SK-N-SH (cell line): ENCODE results near the gene ARHGEF17. TPM values are rescaled to one million over a fixed set of nuclear protein-coding genes. Genes with fewer than 3 reads are reported as not detected.

Source experiments
- CTCF ChIA-PET: fragments of 300-600, 350-600 bp; formaldehyde crosslinking; extraction: SDS; loops from one replicate; lab custom pipeline; 2021; lab: Yijun Ruan, JAX
- POLR2A ChIA-PET: fragments of 350-600 bp; sonication (Branson Sonifier 250); formaldehyde crosslinking; extraction: SDS; loops from one replicate; lab custom pipeline; 2020; ENCODE audit warnings: antibody characterized with exemption, inconsistent platforms; lab: Yijun Ruan, JAX
- DNase-seq: peaks from one replicate; pipeline ENCODE4 v3.0.0; 2012
- H2AFZ ChIP-seq: fragments of 200-600 bp; sonication (generic); 2 replicates; pipeline ENCODE4 v1.8.1; 2016; ENCODE audit warnings: antibody characterized with exemption, mild to moderate bottlenecking, low read depth
- H3F3A ChIP-seq: fragments of 200-600 bp; sonication (generic); replicated peaks from 2 replicates; pipeline ENCODE3; 2016; ENCODE audit warnings: antibody characterized with exemption, mild to moderate bottlenecking; ENCODE audit not compliant: insufficient read depth
- H3K27ac ChIP-seq, 2 experiments: fragments of 200-500 bp in 1 of 2; fragments of 200-600 bp in 1 of 2; sonication (Bioruptor generic) in 1 of 2; sonication (generic), shearing (Covaris generic) in 1 of 2; 2 replicates each; pipeline versions ENCODE4 v1.5.1 to v1.6.1; 2014 to 2016; ENCODE audit warnings: low read depth in 2 of 2, inconsistent platforms in 1 of 2, low read length in 1 of 2, mild to moderate bottlenecking in 1 of 2, mixed read lengths in 1 of 2
- H3K27me3 ChIP-seq: fragments of 200-600 bp; sonication (generic), shearing (Covaris generic); 2 replicates; pipeline ENCODE4 v1.6.1; 2016; ENCODE audit warnings: mixed run types; ENCODE audit not compliant: insufficient read depth
- H3K36me3 ChIP-seq, 2 experiments: fragments of 200-500 bp in 1 of 2; fragments of 200-600 bp in 1 of 2; sonication (Bioruptor generic) in 1 of 2; sonication (generic) in 1 of 2; replicated peaks in 1 of 2; 2 replicates each; pipeline versions ENCODE3 to v1.5.1; 2014 to 2016; ENCODE audit warnings: low read length in 1 of 2, mild to moderate bottlenecking in 1 of 2; ENCODE audit not compliant: insufficient read depth in 2 of 2, control insufficient read depth in 1 of 2
- H3K4me1 ChIP-seq, 2 experiments: fragments of 200-500 bp in 1 of 2; fragments of 200-600 bp in 1 of 2; sonication (Bioruptor generic) in 1 of 2; sonication (generic), shearing (Covaris generic) in 1 of 2; 2 replicates each; pipeline versions ENCODE4 v1.5.1 to v1.6.1; 2014 to 2016; ENCODE audit warnings: low read depth in 1 of 2, low read length in 1 of 2, mixed run types in 1 of 2; ENCODE audit not compliant: insufficient read depth in 2 of 2, control insufficient read depth in 1 of 2
- H3K4me2 ChIP-seq: fragments of 200-600 bp; sonication (generic), shearing (Covaris generic); 2 replicates; pipeline ENCODE4 v1.6.1; 2017; ENCODE audit warnings: mixed run types
- H3K4me3 ChIP-seq, 2 experiments: fragments of 200-500 bp in 1 of 2; fragments of 200-600 bp in 1 of 2; sonication (Bioruptor generic) in 1 of 2; sonication (generic), shearing (Covaris generic) in 1 of 2; 2 replicates each; pipeline versions ENCODE4 v1.5.1 to v1.8.1; 2014 to 2016; ENCODE audit warnings: low read depth in 2 of 2, inconsistent platforms in 1 of 2, low read length in 1 of 2, mild to moderate bottlenecking in 1 of 2, mixed read lengths in 1 of 2, moderate library complexity in 1 of 2
- H3K79me2 ChIP-seq: fragments of 200-600 bp; sonication (generic); 2 replicates; pipeline ENCODE4 v1.8.1; 2017; ENCODE audit warnings: mild to moderate bottlenecking; ENCODE audit not compliant: insufficient read depth
- H3K9ac ChIP-seq: fragments of 200-600 bp; sonication (generic); 2 replicates; pipeline ENCODE4 v1.6.1; 2017; ENCODE audit warnings: mixed run types
- H3K9me2 ChIP-seq: fragments of 200-600 bp; sonication (generic); 2 replicates; pipeline ENCODE4 v1.6.1; 2017; ENCODE audit warnings: mixed run types
- H3K9me3 ChIP-seq: fragments of 200-600 bp; sonication (generic); 2 replicates; pipeline ENCODE4 v1.6.1; 2017; ENCODE audit warnings: mixed run types, mild to moderate bottlenecking, moderate library complexity
- H4K20me1 ChIP-seq: fragments of 200-600 bp; sonication (generic); 2 replicates; pipeline ENCODE4 v1.6.1; 2017; ENCODE audit warnings: mild to moderate bottlenecking, mixed run types; ENCODE audit not compliant: insufficient read depth
- ELF1 ChIP-seq: IDR thresholded peaks from 2 replicates; pipeline ENCODE4 v1.4.0; 2012
- FOSL2 ChIP-seq: IDR thresholded peaks from 2 replicates; pipeline ENCODE4 v1.4.0; 2012; ENCODE audit warnings: low read depth, mild to moderate bottlenecking, moderate library complexity, borderline replicate concordance
- FOXM1 ChIP-seq: IDR thresholded peaks from 2 replicates; pipeline ENCODE4 v1.4.0; 2012; ENCODE audit warnings: low read depth, mild to moderate bottlenecking
- GABPA ChIP-seq: IDR thresholded peaks from 2 replicates; pipeline ENCODE4 v1.4.0; 2012; ENCODE audit warnings: low read depth, mild to moderate bottlenecking
- JUND ChIP-seq: IDR thresholded peaks from 2 replicates; pipeline ENCODE4 v1.4.0; 2012
- MEF2A ChIP-seq: IDR thresholded peaks from 2 replicates; pipeline ENCODE4 v1.4.0; 2012; ENCODE audit warnings: low read depth, borderline replicate concordance
- NRF1 ChIP-seq: IDR thresholded peaks from 2 replicates; pipeline ENCODE4 v1.6.1; 2012; ENCODE audit warnings: low read depth, mild to moderate bottlenecking, low read length
- PBX3 ChIP-seq: IDR thresholded peaks from 2 replicates; pipeline ENCODE4; 2012
- POLR2AphosphoS5 ChIP-seq: IDR thresholded peaks from 2 replicates; pipeline ENCODE4 v1.6.1; 2012; ENCODE audit warnings: low read depth, low read length
- RAD21 ChIP-seq: IDR thresholded peaks from 2 replicates; pipeline ENCODE4 v1.6.1; 2012; ENCODE audit warnings: mild to moderate bottlenecking, low read length
- RCOR1 ChIP-seq: fragments of 150-350 bp; IDR thresholded peaks from 2 replicates; pipeline ENCODE4 v1.6.1; 2017; ENCODE audit warnings: antibody characterized with exemption, low read length
- REST ChIP-seq: IDR thresholded peaks from 2 replicates; pipeline ENCODE4 v1.6.1; 2012; ENCODE audit warnings: mild to moderate bottlenecking, low read depth, low read length, moderate library complexity
- RXRA ChIP-seq: IDR thresholded peaks from 2 replicates; pipeline ENCODE4 v1.4.0; 2012; ENCODE audit warnings: low read depth, mild to moderate bottlenecking, borderline replicate concordance
- TCF12 ChIP-seq: IDR thresholded peaks from 2 replicates; pipeline ENCODE4 v1.4.0; 2012
- TEAD4 ChIP-seq: IDR thresholded peaks from 2 replicates; pipeline ENCODE4 v1.4.0; 2012; ENCODE audit warnings: mild to moderate bottlenecking, borderline replicate concordance; ENCODE audit not compliant: insufficient read depth
- YY1 ChIP-seq: IDR thresholded peaks from 2 replicates; pipeline ENCODE4 v1.4.0; 2012; ENCODE audit warnings: low read depth, mild to moderate bottlenecking
- WGBS: methylation state at CpG from one replicate; pipeline ENCODE4 v1.1.6; 2017; ENCODE audit warnings: low lambda C conversion rate; 5-methylcytosine and 5-hydroxymethylcytosine counted together
- polyA plus RNA-seq, 3 experiments: library from polyadenylated mRNA; depleted of rRNA; stranded (reverse); fragments of >200 nt; gene quantifications; 2 replicates each; pipeline ENCODE4 v1.2.3, GENCODE V29; 2012
- TF ChIP-seq, protein P1 (sequence below): IDR thresholded peaks from 2 replicates; pipeline ENCODE4 v1.4.0; 2012; ENCODE audit warnings: low read depth, borderline replicate concordance
- TF ChIP-seq, protein P2 (sequence below): fragments of 150-350 bp; IDR thresholded peaks from 2 replicates; pipeline ENCODE4 v1.6.1; 2017; ENCODE audit warnings: antibody characterized with exemption, low read length, low read depth, borderline replicate concordance
- TF ChIP-seq, protein P3 (sequence below): IDR thresholded peaks from 2 replicates; pipeline ENCODE4 v1.4.0; 2012; ENCODE audit warnings: low read depth, borderline replicate concordance

The ARHGEF17 gene
- polyA plus RNA-seq, 1 of the 3 experiments (the other 2 are of a cell fraction) = 45.9 TPM

GRCh38 chr11:73406619-73407018 is 98.5 kb downstream of the ARHGEF17 start:
- POLR2A ChIA-PET = no interaction called here
- no peaks in the 10 kb centered on the region for H3K4me1 ChIP-seq
- TF ChIP-seq REST = no peak
- TF ChIP-seq NRF1 = no peak
- TF ChIP-seq, protein P1, sequence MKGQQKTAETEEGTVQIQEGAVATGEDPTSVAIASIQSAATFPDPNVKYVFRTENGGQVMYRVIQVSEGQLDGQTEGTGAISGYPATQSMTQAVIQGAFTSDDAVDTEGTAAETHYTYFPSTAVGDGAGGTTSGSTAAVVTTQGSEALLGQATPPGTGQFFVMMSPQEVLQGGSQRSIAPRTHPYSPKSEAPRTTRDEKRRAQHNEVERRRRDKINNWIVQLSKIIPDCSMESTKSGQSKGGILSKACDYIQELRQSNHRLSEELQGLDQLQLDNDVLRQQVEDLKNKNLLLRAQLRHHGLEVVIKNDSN = no peak
- no peak for TF ChIP-seq RXRA
- no peak for TF ChIP-seq MEF2A
- no peak for TF ChIP-seq ELF1
- TF ChIP-seq JUND = no peak
- TF ChIP-seq TEAD4 = no peak
- no peak for TF ChIP-seq FOXM1
- no peak for TF ChIP-seq FOSL2
- no peak for TF ChIP-seq RAD21
- no peak for TF ChIP-seq PBX3
- no peak for TF ChIP-seq GABPA
- no peak for TF ChIP-seq POLR2AphosphoS5
- TF ChIP-seq YY1 = no peak
- TF ChIP-seq RCOR1 = no peak
- TF ChIP-seq TCF12 = no peak
- TF ChIP-seq, protein P2, sequence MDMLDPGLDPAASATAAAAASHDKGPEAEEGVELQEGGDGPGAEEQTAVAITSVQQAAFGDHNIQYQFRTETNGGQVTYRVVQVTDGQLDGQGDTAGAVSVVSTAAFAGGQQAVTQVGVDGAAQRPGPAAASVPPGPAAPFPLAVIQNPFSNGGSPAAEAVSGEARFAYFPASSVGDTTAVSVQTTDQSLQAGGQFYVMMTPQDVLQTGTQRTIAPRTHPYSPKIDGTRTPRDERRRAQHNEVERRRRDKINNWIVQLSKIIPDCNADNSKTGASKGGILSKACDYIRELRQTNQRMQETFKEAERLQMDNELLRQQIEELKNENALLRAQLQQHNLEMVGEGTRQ = no peak
- TF ChIP-seq, protein P3, sequence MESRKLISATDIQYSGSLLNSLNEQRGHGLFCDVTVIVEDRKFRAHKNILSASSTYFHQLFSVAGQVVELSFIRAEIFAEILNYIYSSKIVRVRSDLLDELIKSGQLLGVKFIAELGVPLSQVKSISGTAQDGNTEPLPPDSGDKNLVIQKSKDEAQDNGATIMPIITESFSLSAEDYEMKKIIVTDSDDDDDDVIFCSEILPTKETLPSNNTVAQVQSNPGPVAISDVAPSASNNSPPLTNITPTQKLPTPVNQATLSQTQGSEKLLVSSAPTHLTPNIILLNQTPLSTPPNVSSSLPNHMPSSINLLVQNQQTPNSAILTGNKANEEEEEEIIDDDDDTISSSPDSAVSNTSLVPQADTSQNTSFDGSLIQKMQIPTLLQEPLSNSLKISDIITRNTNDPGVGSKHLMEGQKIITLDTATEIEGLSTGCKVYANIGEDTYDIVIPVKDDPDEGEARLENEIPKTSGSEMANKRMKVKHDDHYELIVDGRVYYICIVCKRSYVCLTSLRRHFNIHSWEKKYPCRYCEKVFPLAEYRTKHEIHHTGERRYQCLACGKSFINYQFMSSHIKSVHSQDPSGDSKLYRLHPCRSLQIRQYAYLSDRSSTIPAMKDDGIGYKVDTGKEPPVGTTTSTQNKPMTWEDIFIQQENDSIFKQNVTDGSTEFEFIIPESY = no peak
- H3K27ac ChIP-seq = no peak overlapping the region
- peaks cover 12 to 44% of the 10 kb centered on the region in 2 experiments for H3K36me3 ChIP-seq
- no peak overlapping the region for H2AFZ ChIP-seq
- no peaks in the 10 kb centered on the region for H3K9me3 ChIP-seq
- CTCF ChIA-PET = interaction anchor here (0.9 to 10.2 kb wide), 7 partner anchors 9 to 255 kb away, joined by 3 to 122 read pairs (median 7); no protein-coding TSS in a partner anchor
- no peaks in the 10 kb centered on the region for H3K9me2 ChIP-seq
- no peaks in the 10 kb centered on the region for H3F3A ChIP-seq
- no peak overlapping the region for H3K9ac ChIP-seq
- no peaks in the 10 kb centered on the region for H4K20me1 ChIP-seq
- H3K27me3 ChIP-seq = no peaks in the 10 kb centered on the region
- no peak overlapping the region for H3K4me3 ChIP-seq
- no peak for DNase-seq
- no peaks in the 10 kb centered on the region for H3K79me2 ChIP-seq
- 95% methylated on average over 4 of the region's 5 CpGs for WGBS
- H3K4me2 ChIP-seq = no peak overlapping the region
